Measurements from ENCODE around the gene PAFAH1B1.

DNA sequence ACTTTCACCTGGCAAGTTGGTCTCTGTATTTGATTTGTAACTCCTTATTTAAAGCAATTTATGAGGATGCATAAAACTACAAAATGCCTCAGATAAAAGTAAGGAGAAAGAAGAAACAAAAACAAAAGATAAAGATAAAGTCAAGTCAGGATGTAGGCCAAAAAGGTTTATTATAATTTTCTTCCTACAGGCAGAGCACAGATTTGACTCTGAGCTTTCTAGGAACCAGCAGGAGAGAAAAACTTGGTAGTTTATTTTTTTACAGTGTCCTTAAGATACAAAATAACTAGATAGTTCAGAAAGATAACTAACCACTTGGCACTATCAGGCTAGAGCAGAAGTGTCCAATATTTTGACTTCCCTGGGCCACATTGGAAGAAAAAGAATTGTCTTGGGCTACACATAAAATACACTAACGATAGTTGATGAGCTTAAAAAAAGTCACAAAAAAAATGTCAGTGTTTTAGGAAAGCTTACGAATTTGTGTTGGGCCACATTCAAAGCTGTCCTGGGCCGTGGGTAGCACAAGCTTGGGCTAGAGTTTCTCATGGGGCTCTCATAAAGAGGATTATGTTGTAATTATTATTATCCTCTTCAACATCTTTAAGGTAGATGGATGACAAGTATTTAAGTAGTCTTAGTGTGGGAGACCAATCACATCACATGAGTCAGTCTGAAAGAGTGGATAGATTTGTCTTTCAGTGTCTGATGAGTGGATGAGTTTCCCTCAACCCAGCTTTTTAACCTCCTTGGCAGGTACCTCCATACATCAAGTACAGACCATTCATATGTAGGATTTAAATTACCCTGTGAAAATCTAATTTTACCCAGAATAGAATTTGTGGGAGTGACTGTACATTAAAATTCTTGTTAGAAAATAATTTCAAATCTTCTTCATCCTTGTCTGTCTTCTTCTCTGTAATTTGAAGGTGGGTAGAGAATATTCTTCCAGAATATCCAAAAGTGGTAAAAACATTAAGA lies 17.0 kb downstream of the PAFAH1B1 start:
- TF ChIP-seq POLR2AphosphoS5 (IDR thresholded peaks at IDR 0.05; ENCODE audit: low read depth, low read length) (no peak), SIN3A (IDR thresholded peaks at IDR 0.05; ENCODE audit: borderline replicate concordance, insufficient read depth, low read length) (no peak), TAF1 (IDR thresholded peaks at IDR 0.05; ENCODE audit: borderline replicate concordance, insufficient read depth, low read length) (no peak)
- TF ChIP-seq, protein P1, sequence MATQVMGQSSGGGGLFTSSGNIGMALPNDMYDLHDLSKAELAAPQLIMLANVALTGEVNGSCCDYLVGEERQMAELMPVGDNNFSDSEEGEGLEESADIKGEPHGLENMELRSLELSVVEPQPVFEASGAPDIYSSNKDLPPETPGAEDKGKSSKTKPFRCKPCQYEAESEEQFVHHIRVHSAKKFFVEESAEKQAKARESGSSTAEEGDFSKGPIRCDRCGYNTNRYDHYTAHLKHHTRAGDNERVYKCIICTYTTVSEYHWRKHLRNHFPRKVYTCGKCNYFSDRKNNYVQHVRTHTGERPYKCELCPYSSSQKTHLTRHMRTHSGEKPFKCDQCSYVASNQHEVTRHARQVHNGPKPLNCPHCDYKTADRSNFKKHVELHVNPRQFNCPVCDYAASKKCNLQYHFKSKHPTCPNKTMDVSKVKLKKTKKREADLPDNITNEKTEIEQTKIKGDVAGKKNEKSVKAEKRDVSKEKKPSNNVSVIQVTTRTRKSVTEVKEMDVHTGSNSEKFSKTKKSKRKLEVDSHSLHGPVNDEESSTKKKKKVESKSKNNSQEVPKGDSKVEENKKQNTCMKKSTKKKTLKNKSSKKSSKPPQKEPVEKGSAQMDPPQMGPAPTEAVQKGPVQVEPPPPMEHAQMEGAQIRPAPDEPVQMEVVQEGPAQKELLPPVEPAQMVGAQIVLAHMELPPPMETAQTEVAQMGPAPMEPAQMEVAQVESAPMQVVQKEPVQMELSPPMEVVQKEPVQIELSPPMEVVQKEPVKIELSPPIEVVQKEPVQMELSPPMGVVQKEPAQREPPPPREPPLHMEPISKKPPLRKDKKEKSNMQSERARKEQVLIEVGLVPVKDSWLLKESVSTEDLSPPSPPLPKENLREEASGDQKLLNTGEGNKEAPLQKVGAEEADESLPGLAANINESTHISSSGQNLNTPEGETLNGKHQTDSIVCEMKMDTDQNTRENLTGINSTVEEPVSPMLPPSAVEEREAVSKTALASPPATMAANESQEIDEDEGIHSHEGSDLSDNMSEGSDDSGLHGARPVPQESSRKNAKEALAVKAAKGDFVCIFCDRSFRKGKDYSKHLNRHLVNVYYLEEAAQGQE (IDR thresholded peaks at IDR 0.05; ENCODE audit: insufficient read depth in 1 of 2, low read depth in 2 of 2, low read length in 2 of 2), result no peak
